ENCODE data around the gene AKAP17A. TPM values are rescaled to one million over a fixed set of nuclear protein-coding genes. Genes with fewer than 3 reads are reported as not detected.

AKAP17A gene
- total and polyA plus RNA-seq, 4 donors: 5.2 to 49.1 (median 19.2) TPM

GRCh38 chrX:1578511-1579173 lies 12.8 kb upstream of the AKAP17A start:
- Histone ChIP-seq H3K9ac (ENCODE audit: low read depth in 1 of 2, low read length in 2 of 2) (no peak overlapping the region), H3K4me3 (ENCODE audit: low read depth in 1 of 3, low read length in 3 of 3) (no peak overlapping the region), H3K9me3 (ENCODE audit: control insufficient read depth in 4 of 4, low read length in 3 of 4) (no peaks in the 10 kb centered on the region), H3K27me3 (ENCODE audit: control insufficient read depth in 4 of 4, insufficient read depth in 4 of 4, low read length in 3 of 4) (no peaks in the 10 kb centered on the region), H3K4me1 (ENCODE audit: control insufficient read depth in 4 of 4, insufficient read depth in 4 of 4, low read length in 3 of 4) (no peaks in the 10 kb centered on the region), H3K27ac (ENCODE audit: low read depth in 1 of 2, low read length in 2 of 2) (no peak overlapping the region), H3K36me3 (ENCODE audit: control insufficient read depth in 4 of 4, insufficient read depth in 3 of 4, low read depth in 1 of 4, low read length in 3 of 4) (no peaks in the 10 kb centered on the region)
- 62% methylated on average over 6 of the region's 6 CpGs for WGBS
- no peak for TF ChIP-seq HNF4G (IDR thresholded peaks at IDR 0.05)
- TF ChIP-seq YY1 (IDR thresholded peaks at IDR 0.05): no peak
- no peak for TF ChIP-seq SP1 (IDR thresholded peaks at IDR 0.05)
- no peak for TF ChIP-seq ZBTB33 (IDR thresholded peaks at IDR 0.05)
- no peak for TF ChIP-seq EGR1 (IDR thresholded peaks at IDR 0.05; ENCODE audit: low read depth in 2 of 2)
- no peak for TF ChIP-seq REST (IDR thresholded peaks at IDR 0.05)
- TF ChIP-seq RXRA (IDR thresholded peaks at IDR 0.05): no peak
- DNase-seq (ENCODE audit: low spot score): no peak

GRCh38 chrX:1581132-1581531 lies 10.3 kb upstream of the AKAP17A start:
- Histone ChIP-seq H3K36me3 (ENCODE audit: control insufficient read depth in 4 of 4, insufficient read depth in 3 of 4, low read depth in 1 of 4, low read length in 3 of 4) (no peaks in the 10 kb centered on the region), H3K27ac (ENCODE audit: low read depth in 1 of 2, low read length in 2 of 2) (no peak overlapping the region), H3K4me1 (ENCODE audit: control insufficient read depth in 4 of 4, insufficient read depth in 4 of 4, low read length in 3 of 4) (no peaks in the 10 kb centered on the region), H3K9me3 (ENCODE audit: control insufficient read depth in 4 of 4, low read length in 3 of 4) (no peaks in the 10 kb centered on the region), H3K27me3 (ENCODE audit: control insufficient read depth in 4 of 4, insufficient read depth in 4 of 4, low read length in 3 of 4) (no peaks in the 10 kb centered on the region), H3K4me3 (ENCODE audit: low read depth in 1 of 3, low read length in 3 of 3) (no peak overlapping the region), H3K9ac (ENCODE audit: low read depth in 1 of 2, low read length in 2 of 2) (no peak overlapping the region)
- DNase-seq (ENCODE audit: low spot score): peak; percentile 71
- WGBS: 36% methylated on average over 4 of the region's 4 CpGs
- TF ChIP-seq CTCF (IDR thresholded peaks at IDR 0.05; ENCODE audit: low read depth, low read length, missing input control): peak; percentile 81
- TF ChIP-seq RAD21 (IDR thresholded peaks at IDR 0.05): peak; percentile 73 to 84
- no peak for TF ChIP-seq HNF4G (IDR thresholded peaks at IDR 0.05)
